ENCODE results near the gene MYBBP1A. TPM values are rescaled to one million over a fixed set of nuclear protein-coding genes. Genes with fewer than 3 reads are reported as not detected.

Gene MYBBP1A
- polyA plus RNA-seq, 2 of the 4 experiments (the other 2 are of a cell fraction) = 42.9 to 95.1 TPM

DNA sequence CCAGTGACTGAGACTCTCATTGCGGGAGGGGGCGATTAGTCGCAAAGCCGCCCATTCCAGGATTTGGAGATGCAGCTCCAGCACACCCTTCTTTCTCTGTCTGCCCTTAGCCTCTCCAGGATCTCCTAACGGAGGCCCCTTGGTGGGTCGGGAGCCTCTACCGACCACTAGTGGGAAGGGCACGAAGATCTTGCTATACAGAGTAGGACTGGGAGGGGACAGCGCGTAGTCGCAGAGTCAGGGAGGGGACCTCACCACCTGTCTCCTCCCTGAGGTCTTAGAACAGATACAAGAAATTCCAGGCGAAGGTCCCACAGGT is 28.6 kb upstream of the MYBBP1A start:
- Histone ChIP-seq H3K4me1 (peaks cover 7% of the 10 kb centered on the region; the same call in 2 of the 3 replicates), H3K4me2 (peak overlapping the region; percentile 95), H3K4me3 (peak overlapping the region; percentile 49), H3K27ac (peak overlapping the region; percentile 23 to 70; a peak in 3 of 6 replicates), H3K9me3 (no peaks in the 10 kb centered on the region)
- DNase-seq (ENCODE audit: low read depth in 1 of 2, low spot score in 1 of 2) (peak; percentile 68 to 94), ATAC-seq (peak; percentile 73 to 91), FAIRE-seq (no peak)
- 41% methylated on average over 11 of the region's 12 CpGs for WGBS (ENCODE audit: missing lambda C conversion rate)
- TF ChIP-seq ZFP36 (IDR thresholded peaks at IDR 0.05; ENCODE audit: borderline replicate concordance, partially characterized antibody) (no peak), CHD2 (IDR thresholded peaks at IDR 0.05; ENCODE audit: low read length, partially characterized antibody) (no peak), EHF (CRISPR knock-in tag; IDR thresholded peaks at IDR 0.05) (no peak), EHMT2 (IDR thresholded peaks at IDR 0.05; ENCODE audit: low read depth) (no peak), POLR2AphosphoS2 (conservative IDR thresholded peaks at IDR 0.05; ENCODE audit: low read length) (no peak), TFCP2L1 (CRISPR knock-in tag; IDR thresholded peaks at IDR 0.05) (no peak), SREBF2 (IDR thresholded peaks at IDR 0.05) (no peak), POLR2A (IDR thresholded peaks at IDR 0.05; ENCODE audit: low read length) (no peak), EP300 (IDR thresholded peaks at IDR 0.05) (no peak), ZSCAN20 (CRISPR knock-in tag; IDR thresholded peaks at IDR 0.05) (no peak), FOXS1 (CRISPR knock-in tag; IDR thresholded peaks at IDR 0.05) (no peak), ZC3H11A (IDR thresholded peaks at IDR 0.05) (no peak), RNF2 (IDR thresholded peaks at IDR 0.05; ENCODE audit: borderline replicate concordance, low read depth) (no peak)
- TF ChIP-seq, protein P1, sequence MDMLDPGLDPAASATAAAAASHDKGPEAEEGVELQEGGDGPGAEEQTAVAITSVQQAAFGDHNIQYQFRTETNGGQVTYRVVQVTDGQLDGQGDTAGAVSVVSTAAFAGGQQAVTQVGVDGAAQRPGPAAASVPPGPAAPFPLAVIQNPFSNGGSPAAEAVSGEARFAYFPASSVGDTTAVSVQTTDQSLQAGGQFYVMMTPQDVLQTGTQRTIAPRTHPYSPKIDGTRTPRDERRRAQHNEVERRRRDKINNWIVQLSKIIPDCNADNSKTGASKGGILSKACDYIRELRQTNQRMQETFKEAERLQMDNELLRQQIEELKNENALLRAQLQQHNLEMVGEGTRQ (IDR thresholded peaks at IDR 0.05) = no peak
- TF ChIP-seq, protein P2, sequence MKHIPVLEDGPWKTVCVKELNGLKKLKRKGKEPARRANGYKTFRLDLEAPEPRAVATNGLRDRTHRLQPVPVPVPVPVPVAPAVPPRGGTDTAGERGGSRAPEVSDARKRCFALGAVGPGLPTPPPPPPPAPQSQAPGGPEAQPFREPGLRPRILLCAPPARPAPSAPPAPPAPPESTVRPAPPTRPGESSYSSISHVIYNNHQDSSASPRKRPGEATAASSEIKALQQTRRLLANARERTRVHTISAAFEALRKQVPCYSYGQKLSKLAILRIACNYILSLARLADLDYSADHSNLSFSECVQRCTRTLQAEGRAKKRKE (CRISPR knock-in tag; IDR thresholded peaks at IDR 0.05; ENCODE audit: low read depth) = no peak
- POLR2A ChIA-PET = no interaction called here
- CTCF ChIA-PET = interaction anchor here (0.6 to 2.6 kb wide), 16 partner anchors 10 to 49 kb away, joined by 3 to 24 read pairs (median 4); no protein-coding TSS in a partner anchor

DNA sequence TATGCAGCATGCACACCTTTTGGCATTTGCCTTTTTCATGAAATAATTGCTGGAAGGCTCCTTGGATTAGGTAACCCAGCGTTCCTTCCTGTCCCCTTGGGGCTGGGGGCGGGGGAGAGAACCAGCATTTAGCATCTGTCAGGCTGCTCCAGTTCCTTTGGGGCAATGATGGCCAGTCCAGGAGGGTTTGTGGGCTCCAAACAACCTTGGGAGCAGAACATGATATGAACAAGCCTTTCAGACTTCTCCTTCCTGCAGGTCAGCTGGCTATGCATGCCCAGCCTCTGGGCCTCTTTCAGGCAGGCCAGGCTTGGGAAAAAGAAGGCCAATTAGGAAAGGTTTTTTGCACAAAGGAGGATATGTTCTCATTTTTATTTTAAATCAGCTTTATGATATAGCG is 28.0 kb upstream of the MYBBP1A start:
- 55% methylated on average over 3 of the region's 3 CpGs for WGBS (ENCODE audit: missing lambda C conversion rate)
- Histone ChIP-seq H3K9me3 (no peaks in the 10 kb centered on the region), H3K4me3 (no peak overlapping the region; the same call in 2 of the 3 replicates), H3K4me1 (peaks cover 7% of the 10 kb centered on the region; the same call in 2 of the 3 replicates), H3K4me2 (no peak overlapping the region; the same call in 2 of the 3 replicates), H3K27ac (no peak overlapping the region)
- ChIA-PET CTCF (interaction anchor here (0.6 to 2.6 kb wide), 14 partner anchors 9 to 49 kb away, joined by 3 to 24 read pairs (median 4); no protein-coding TSS in a partner anchor), POLR2A (no interaction called here)
- FAIRE-seq = no peak
- TF ChIP-seq, protein P3, sequence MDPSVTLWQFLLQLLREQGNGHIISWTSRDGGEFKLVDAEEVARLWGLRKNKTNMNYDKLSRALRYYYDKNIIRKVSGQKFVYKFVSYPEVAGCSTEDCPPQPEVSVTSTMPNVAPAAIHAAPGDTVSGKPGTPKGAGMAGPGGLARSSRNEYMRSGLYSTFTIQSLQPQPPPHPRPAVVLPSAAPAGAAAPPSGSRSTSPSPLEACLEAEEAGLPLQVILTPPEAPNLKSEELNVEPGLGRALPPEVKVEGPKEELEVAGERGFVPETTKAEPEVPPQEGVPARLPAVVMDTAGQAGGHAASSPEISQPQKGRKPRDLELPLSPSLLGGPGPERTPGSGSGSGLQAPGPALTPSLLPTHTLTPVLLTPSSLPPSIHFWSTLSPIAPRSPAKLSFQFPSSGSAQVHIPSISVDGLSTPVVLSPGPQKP (IDR thresholded peaks at IDR 0.05; ENCODE audit: low read depth, low read length) = no peak
- TF ChIP-seq MAFK (IDR thresholded peaks at IDR 0.05; ENCODE audit: partially characterized antibody) (no peak), CEBPB (IDR thresholded peaks at IDR 0.05) (no peak)
- no peak for DNase-seq (ENCODE audit: low read depth in 1 of 2, low spot score in 1 of 2)
- no peak for ATAC-seq

DNA sequence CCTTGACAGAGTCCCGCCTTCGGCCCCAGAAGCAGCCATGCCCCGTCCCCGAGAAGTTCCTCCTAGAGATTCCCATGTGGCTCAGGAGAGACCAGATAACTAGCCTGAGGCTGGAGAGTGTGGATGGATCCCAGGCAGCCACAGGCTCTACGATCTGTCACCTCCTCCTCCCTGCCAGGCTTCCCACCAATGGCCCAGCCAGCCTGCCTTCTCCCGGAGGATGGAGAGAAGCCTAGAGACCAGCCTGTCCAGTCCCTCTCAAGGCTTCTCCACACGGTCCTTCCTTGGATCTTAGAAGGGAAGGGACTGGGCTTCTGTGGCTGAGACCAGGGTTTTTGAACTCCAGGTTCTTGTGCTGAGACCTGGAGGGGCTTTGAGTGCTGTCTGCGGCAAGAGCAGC is 27.5 kb upstream of the MYBBP1A start:
- ChIA-PET POLR2A (no interaction called here), CTCF (interaction anchor here (4.1 kb wide), 1 partner anchor 15 kb away, joined by 69 read pairs; no protein-coding TSS in a partner anchor)
- Histone ChIP-seq H3K4me1 (peaks cover 7% of the 10 kb centered on the region; the same call in 2 of the 3 replicates), H3K4me2 (no peak overlapping the region), H3K27ac (no peak overlapping the region), H3K9me3 (no peaks in the 10 kb centered on the region), H3K4me3 (no peak overlapping the region)
- TF ChIP-seq, protein P3 (IDR thresholded peaks at IDR 0.05; ENCODE audit: low read depth, low read length) = no peak
- TF ChIP-seq TP53 (CRISPR knock-in tag; IDR thresholded peaks at IDR 0.05) = no peak
- no peak for TF ChIP-seq CBX2 (IDR thresholded peaks at IDR 0.05; ENCODE audit: borderline replicate concordance, low read depth)
- no peak for TF ChIP-seq EHF (CRISPR knock-in tag; IDR thresholded peaks at IDR 0.05)
- TF ChIP-seq JUNB (IDR thresholded peaks at IDR 0.05) = no peak
- DNase-seq (ENCODE audit: low read depth in 1 of 2, low spot score in 1 of 2) (no peak), ATAC-seq (no peak), FAIRE-seq (no peak)
- 62% methylated on average over 8 of the region's 8 CpGs for WGBS (ENCODE audit: missing lambda C conversion rate)
